NAMALWA (cell line): Measurements from ENCODE around the gene ASNSD1.
A peak's percentile ranks its signal among the peaks of the same experiment; 100 is the strongest.

Source experiments
- DNase-seq: peaks from one replicate; pipeline ENCODE4 v3.0.0-alpha.2; 2015; ENCODE audit warnings: low spot score

The ASNSD1 gene

GRCh38 chr2:189661148-189661956 is at the start of gene ASNSD1:
ASNSD1 (plus strand) TSS chr2:189661459; CDS start chr2:189666133, 4,674 bp downstream.
- DNase-seq: peak; percentile 100

GRCh38 chr2:189613077-189613636 is 48.1 kb upstream of the ASNSD1 start:
- peak; percentile 16 for DNase-seq

GRCh38 chr2:189613650-189614420 is 47.4 kb upstream of the ASNSD1 start:
- DNase-seq: no peak

GRCh38 chr2:189614585-189614984 is 46.7 kb upstream of the ASNSD1 start:
- DNase-seq: no peak

GRCh38 chr2:189618197-189618596 is 43.1 kb upstream of the ASNSD1 start:
- no peak for DNase-seq

- no peak for DNase-seq
Observed at GRCh38 chr2:189621781-189622180, 39.5 kb upstream of the ASNSD1 start.

- DNase-seq: no peak
Observed at GRCh38 chr2:189623049-189623448, 38.2 kb upstream of the ASNSD1 start.

GRCh38 chr2:189624648-189625355 is 36.5 kb upstream of the ASNSD1 start:
- DNase-seq: no peak

- no peak for DNase-seq
Observed at GRCh38 chr2:189625636-189626035, 35.6 kb upstream of the ASNSD1 start.

- no peak for DNase-seq
Observed at GRCh38 chr2:189627789-189628188, 33.5 kb upstream of the ASNSD1 start.

- no peak for DNase-seq
Observed at GRCh38 chr2:189628817-189629530, 32.3 kb upstream of the ASNSD1 start.

GRCh38 chr2:189629531-189630453 is 31.5 kb upstream of the ASNSD1 start:
- DNase-seq: no peak

GRCh38 chr2:189631849-189632248 is 29.4 kb upstream of the ASNSD1 start:
- no peak for DNase-seq

- peak; percentile 31 for DNase-seq
Observed at GRCh38 chr2:189633392-189633811, 27.9 kb upstream of the ASNSD1 start.

GRCh38 chr2:189635353-189635752 is 25.9 kb upstream of the ASNSD1 start:
- DNase-seq: no peak

GRCh38 chr2:189638301-189639006 is 22.8 kb upstream of the ASNSD1 start:
- no peak for DNase-seq

- DNase-seq: no peak
Observed at GRCh38 chr2:189639007-189639609, 22.2 kb upstream of the ASNSD1 start.

- DNase-seq: no peak
Observed at GRCh38 chr2:189641002-189641401, 20.3 kb upstream of the ASNSD1 start.

GRCh38 chr2:189641590-189641989 is 19.7 kb upstream of the ASNSD1 start:
- no peak for DNase-seq
